Measurements from ENCODE around the gene ADAMTS12. TPM values are rescaled to one million over a fixed set of nuclear protein-coding genes. Genes with fewer than 3 reads are reported as not detected.

Gene ADAMTS12
- total RNA-seq, 2 experiments from 2014 or later: not detected

- no peaks in the 10 kb centered on the region for H3K36me3 ChIP-seq (ENCODE audit: insufficient read depth, low read length)
- no peaks in the 10 kb centered on the region for H4K20me1 ChIP-seq (ENCODE audit: insufficient read depth, low read length)
- TF ChIP-seq CTCF (conservative IDR thresholded peaks at IDR 0.05; ENCODE audit: low read length) (no peak), EZH2phosphoT487 (IDR thresholded peaks at IDR 0.05; ENCODE audit: borderline replicate concordance, low read depth, low read length) (no peak)
- H3K4me1 ChIP-seq (ENCODE audit: insufficient read depth, low read length, poor library complexity, severe bottlenecking): no peaks in the 10 kb centered on the region
- H3K4me3 ChIP-seq (ENCODE audit: low read depth, low read length, poor library complexity, severe bottlenecking): no peak overlapping the region
- DNase-seq (ENCODE audit: low spot score): no peak
- no peak overlapping the region for H3K4me2 ChIP-seq (ENCODE audit: low read length)
- H3K79me2 ChIP-seq (ENCODE audit: insufficient read depth, low read depth, low read length): no peaks in the 10 kb centered on the region
- no peak overlapping the region for H3K27ac ChIP-seq (ENCODE audit: low read depth, low read length, poor library complexity, severe bottlenecking)
- intact Hi-C loops (cut with micrococcal nuclease; ENCODE audit: unreplicated experiment): no loop called here
- BruUV-seq (replicated peaks): no TSS peak
- no peaks in the 10 kb centered on the region for H3K9me2 ChIP-seq (ENCODE audit: insufficient read depth, low read length)
- CTCF ChIA-PET (ENCODE audit: unreplicated experiment): no interaction called here
- H3K9me3 ChIP-seq (ENCODE audit: low read length): no peaks in the 10 kb centered on the region
- H2AFZ ChIP-seq (ENCODE audit: low read length): no peak overlapping the region
- POLR2A ChIA-PET: interaction anchor here (0.6 to 0.7 kb wide), 2 partner anchors 122 to 1000 kb away, joined by 3 to 8 read pairs; no protein-coding TSS in a partner anchor
These were observed 397.3 kb downstream of the ADAMTS12 start for GRCh38 chr5:33494466-33494865.

GRCh38 chr5:33491941-33492340 is 399.8 kb downstream of the ADAMTS12 start:
- BruUV-seq (replicated peaks): no TSS peak
- Histone ChIP-seq H3K9me2 (ENCODE audit: insufficient read depth, low read length) (no peaks in the 10 kb centered on the region), H4K20me1 (ENCODE audit: insufficient read depth, low read length) (no peaks in the 10 kb centered on the region), H3K9me3 (ENCODE audit: low read length) (no peaks in the 10 kb centered on the region), H2AFZ (ENCODE audit: low read length) (no peak overlapping the region), H3K27ac (ENCODE audit: low read depth, low read length, poor library complexity, severe bottlenecking) (no peak overlapping the region), H3K36me3 (ENCODE audit: insufficient read depth, low read length) (no peaks in the 10 kb centered on the region), H3K4me1 (ENCODE audit: insufficient read depth, low read length, poor library complexity, severe bottlenecking) (no peaks in the 10 kb centered on the region), H3K79me2 (ENCODE audit: insufficient read depth, low read depth, low read length) (no peaks in the 10 kb centered on the region), H3K4me3 (ENCODE audit: low read depth, low read length, poor library complexity, severe bottlenecking) (no peak overlapping the region), H3K4me2 (ENCODE audit: low read length) (no peak overlapping the region)
- ChIA-PET POLR2A (no interaction called here), CTCF (ENCODE audit: unreplicated experiment) (no interaction called here)
- intact Hi-C loops (cut with micrococcal nuclease; ENCODE audit: unreplicated experiment): no loop called here
- DNase-seq (ENCODE audit: low spot score): no peak
- TF ChIP-seq CTCF (conservative IDR thresholded peaks at IDR 0.05; ENCODE audit: low read length) (no peak), EZH2phosphoT487 (IDR thresholded peaks at IDR 0.05; ENCODE audit: borderline replicate concordance, low read depth, low read length) (no peak)

GRCh38 chr5:33490071-33490665 is 401.6 kb downstream of the ADAMTS12 start:
- ChIA-PET CTCF (ENCODE audit: unreplicated experiment) (no interaction called here), POLR2A (interaction anchor here (1.1 kb wide), 1 partner anchor 41 kb away, joined by 3 read pairs; no protein-coding TSS in a partner anchor)
- H3K27ac ChIP-seq (ENCODE audit: low read depth, low read length, poor library complexity, severe bottlenecking): no peak overlapping the region
- no peaks in the 10 kb centered on the region for H3K79me2 ChIP-seq (ENCODE audit: insufficient read depth, low read depth, low read length)
- TF ChIP-seq EZH2phosphoT487 (IDR thresholded peaks at IDR 0.05; ENCODE audit: borderline replicate concordance, low read depth, low read length) (no peak), CTCF (conservative IDR thresholded peaks at IDR 0.05; ENCODE audit: low read length) (no peak)
- no peak overlapping the region for H2AFZ ChIP-seq (ENCODE audit: low read length)
- no peak overlapping the region for H3K4me3 ChIP-seq (ENCODE audit: low read depth, low read length, poor library complexity, severe bottlenecking)
- no TSS peak for BruUV-seq (replicated peaks)
- no peaks in the 10 kb centered on the region for H3K9me3 ChIP-seq (ENCODE audit: low read length)
- H4K20me1 ChIP-seq (ENCODE audit: insufficient read depth, low read length): no peaks in the 10 kb centered on the region
- DNase-seq (ENCODE audit: low spot score): no peak
- H3K9me2 ChIP-seq (ENCODE audit: insufficient read depth, low read length): no peaks in the 10 kb centered on the region
- H3K36me3 ChIP-seq (ENCODE audit: insufficient read depth, low read length): no peaks in the 10 kb centered on the region
- H3K4me1 ChIP-seq (ENCODE audit: insufficient read depth, low read length, poor library complexity, severe bottlenecking): no peaks in the 10 kb centered on the region
- intact Hi-C loops (cut with micrococcal nuclease; ENCODE audit: unreplicated experiment): no loop called here
- H3K4me2 ChIP-seq (ENCODE audit: low read length): no peak overlapping the region

All from OCI-LY7 (cell line).